ENCODE results near the gene MAFG. TPM values are rescaled to one million over a fixed set of nuclear protein-coding genes. Genes with fewer than 3 reads are reported as not detected.
"Not testable (repeated sequence)": the region's sequence is repeated elsewhere in the genome, so short reads cannot be mapped to it uniquely, and the experiment has no call there.

The MAFG gene
- total RNA-seq, 1 donor from 2014 or later: 26.2 TPM

DNA sequence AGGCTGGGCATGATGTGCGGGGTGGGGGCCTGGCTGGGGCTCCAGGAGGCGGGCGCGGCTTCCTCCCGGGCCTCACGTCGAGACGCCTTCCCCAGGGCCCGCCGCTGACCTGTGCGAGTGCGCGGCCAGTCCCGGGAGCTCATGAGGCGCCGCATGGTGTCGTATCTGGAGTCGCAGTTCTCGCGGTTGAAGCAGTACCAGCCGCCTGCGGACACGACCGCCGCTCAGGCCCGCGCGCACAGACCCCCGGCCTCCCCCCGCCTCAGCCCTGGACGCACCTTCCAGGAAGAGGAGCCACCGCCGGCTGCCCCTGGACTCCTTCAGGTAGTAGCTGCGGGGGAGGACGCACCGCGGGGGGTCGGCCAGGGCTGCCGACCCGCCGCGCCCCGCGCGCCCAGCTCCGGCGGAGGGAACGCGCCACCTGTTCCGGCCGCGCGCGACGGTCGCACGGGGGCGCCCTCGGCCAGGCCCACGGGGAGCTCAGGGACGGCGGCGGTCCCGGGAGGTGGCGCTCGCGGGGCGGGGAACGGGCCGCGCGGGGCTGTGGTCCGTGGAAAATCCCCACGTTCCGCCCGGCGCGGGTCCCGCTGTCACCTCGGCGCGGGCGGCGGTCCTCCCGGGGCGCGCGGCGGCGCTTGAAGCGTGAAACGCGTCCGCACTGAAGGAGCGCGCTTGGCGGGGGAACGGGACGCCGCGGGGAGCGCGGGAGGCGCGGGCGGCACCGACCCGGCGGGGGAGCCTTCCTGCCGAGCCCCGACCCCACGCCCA is 32.0 kb upstream of the MAFG start:
- ATAC-seq: peak; percentile 90
- intact Hi-C loops (cut with DNase I): loop anchor here (1.0 to 5.0 kb wide), 2 partner anchors 62 to 193 kb away; no protein-coding TSS in a partner anchor
- DNase-seq (ENCODE audit: missing footprints): peak; percentile 92

DNA sequence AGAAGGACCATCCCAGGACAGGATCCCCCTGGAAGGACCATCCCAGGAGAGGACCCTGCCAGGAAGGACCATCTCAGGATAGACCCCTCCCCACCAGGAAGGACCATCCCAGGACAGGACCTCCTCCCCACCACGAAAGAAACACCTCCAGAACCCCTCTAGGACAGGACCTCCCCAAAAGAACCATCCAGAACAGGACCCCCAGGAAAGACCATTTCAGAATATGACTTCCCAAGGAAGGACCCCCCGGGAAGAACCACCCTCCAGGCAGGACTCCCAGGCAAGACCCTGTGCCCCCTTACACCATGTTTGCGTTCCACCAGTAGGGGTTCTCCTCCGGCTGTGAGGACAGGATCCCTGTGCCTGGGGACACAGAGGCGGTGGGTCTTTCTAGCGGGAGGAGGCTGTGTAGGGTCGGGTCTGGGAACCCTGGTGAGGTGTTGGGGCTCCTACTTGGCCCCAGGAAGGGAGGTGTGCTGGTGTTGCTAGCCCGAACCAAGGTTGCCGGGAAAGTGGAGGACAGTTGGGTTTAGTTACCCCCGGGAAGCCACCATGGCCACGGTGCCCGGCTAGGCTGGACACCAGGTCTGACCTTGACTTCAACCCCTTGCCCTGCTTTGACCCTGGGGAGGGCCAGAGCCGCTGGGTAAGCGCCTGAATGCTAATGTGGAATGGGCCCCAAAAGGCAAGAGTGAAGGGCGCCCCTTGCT is 31.3 kb upstream of the MAFG start:
- ATAC-seq (no peak), DNase-seq (ENCODE audit: missing footprints) (no peak)
- intact Hi-C loops (cut with DNase I): loop anchor here (1.0 to 5.0 kb wide), 2 partner anchors 63 to 194 kb away; no protein-coding TSS in a partner anchor

- DNase-seq (ENCODE audit: missing footprints): no peak
- ATAC-seq: no peak
- intact Hi-C loops (cut with DNase I): loop anchor here (5.0 kb wide), 1 partner anchor 194 kb away; no protein-coding TSS in a partner anchor
Measured at GRCh38 chr17:81957691-81958432, 30.3 kb upstream of the MAFG start.

DNA sequence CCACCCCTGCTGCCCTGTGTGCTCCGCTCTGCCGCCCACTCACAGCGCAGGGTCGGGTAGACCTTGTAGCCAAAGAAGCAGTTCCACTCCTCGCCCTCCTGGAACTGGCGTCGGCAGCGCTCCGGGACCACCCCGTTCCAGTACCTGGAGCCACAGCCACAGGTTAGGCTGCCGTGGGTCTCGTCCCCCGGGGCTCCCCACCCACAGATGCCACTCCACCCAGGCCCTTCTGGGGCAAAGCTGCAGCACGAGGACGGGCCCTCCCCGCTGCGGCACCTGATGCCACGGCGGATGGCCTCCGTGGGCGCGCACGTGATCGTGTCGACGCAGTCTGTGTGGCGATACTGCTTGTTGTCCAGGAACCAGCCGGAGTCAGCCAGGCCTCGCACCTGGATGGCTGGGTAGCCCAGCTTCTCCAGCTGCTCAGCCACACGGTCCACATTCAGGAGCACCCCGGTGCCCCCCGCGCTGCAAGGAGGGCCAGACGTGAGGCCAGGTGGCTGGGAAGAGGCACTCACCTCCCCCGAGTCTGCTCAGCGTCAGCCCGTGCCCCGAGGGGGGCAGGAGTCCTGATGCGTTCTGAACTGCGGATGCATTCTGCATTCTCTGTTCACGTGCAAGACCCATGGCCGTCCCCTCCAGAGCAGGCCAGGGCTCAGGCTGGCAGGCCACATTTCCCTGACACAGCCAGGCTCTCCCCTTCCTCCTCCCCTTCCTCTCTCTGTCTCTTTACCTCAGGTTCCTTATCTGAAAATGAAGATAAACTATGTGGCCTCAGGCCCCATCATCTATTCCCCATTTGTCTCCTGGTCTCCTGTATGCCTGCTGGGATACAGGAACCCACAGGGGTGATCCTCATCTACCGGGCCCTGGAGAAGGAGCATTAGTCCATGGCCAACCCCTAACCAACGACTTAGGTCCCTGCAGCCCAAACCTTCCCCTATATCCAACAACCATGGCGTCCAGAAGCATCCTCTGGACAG is 29.4 kb upstream of the MAFG start:
- ATAC-seq (no peak), DNase-seq (ENCODE audit: missing footprints) (no peak)
- intact Hi-C loops (cut with DNase I): loop anchor here (5.0 kb wide), 1 partner anchor 195 kb away; no protein-coding TSS in a partner anchor

GRCh38 chr17:81955756-81956544 is 28.4 kb upstream of the MAFG start:
- DNase-seq (ENCODE audit: missing footprints) (no peak), ATAC-seq (no peak)
- intact Hi-C loops (cut with DNase I): loop anchor here (5.0 kb wide), 1 partner anchor 196 kb away; no protein-coding TSS in a partner anchor

- ATAC-seq (no peak), DNase-seq (ENCODE audit: missing footprints) (no peak)
- intact Hi-C loops (cut with DNase I): loop anchor here (5.0 kb wide), 1 partner anchor 197 kb away; no protein-coding TSS in a partner anchor
Measured at GRCh38 chr17:81955058-81955681, 27.6 kb upstream of the MAFG start.

DNA sequence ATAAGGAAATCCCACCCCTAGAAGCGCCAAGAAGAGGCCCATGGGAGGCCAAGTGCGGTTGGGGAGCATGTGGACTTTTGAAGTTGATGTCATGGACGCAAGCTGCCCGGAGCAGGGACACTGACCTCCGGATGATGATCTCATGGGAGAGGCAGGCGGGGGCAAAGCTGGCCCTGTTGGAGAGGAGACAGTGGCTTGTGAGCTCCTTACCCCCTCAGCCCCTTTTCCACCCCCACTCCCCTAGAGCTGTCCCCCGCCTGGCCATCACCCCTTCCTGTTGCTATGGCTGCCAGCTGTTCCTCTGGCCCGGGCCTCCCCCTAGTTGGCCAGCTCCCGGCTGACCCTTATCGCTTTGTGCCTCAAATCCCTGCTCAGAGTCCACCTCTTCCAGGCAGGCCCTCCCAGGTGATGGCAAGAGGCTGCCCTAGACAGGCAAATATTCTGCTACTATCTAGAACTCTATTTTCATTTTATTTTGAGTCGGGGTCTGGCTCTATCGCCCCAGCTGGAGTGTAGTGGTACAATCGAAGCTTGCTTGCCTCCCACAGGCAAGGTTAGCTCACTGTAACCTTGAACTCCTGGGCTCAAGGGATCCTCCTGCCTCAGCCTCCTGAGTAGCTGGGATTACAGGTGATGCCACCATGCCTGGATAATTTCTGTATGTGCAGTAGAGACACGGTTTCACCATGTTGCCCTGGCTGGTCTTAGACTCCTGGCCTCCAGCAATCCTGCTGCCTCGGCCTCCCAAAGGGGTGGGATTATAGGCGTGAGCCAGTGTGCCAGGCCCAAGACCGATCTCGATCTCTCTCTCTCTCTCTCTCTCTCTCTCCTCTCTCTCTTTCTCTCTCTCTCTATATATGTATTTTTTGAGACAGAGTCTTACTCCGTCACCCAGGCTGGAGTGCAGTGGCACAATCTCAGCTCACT is 26.9 kb upstream of the MAFG start:
- no peak for DNase-seq (ENCODE audit: missing footprints)
- intact Hi-C loops (cut with DNase I): loop anchor here (5.0 kb wide), 1 partner anchor 198 kb away; no protein-coding TSS in a partner anchor
- no peak for ATAC-seq

GRCh38 chr17:81953443-81953842 is 25.9 kb upstream of the MAFG start:
- ATAC-seq; intact Hi-C loops (cut with DNase I); DNase-seq (ENCODE audit: missing footprints): not testable (repeated sequence)

DNA sequence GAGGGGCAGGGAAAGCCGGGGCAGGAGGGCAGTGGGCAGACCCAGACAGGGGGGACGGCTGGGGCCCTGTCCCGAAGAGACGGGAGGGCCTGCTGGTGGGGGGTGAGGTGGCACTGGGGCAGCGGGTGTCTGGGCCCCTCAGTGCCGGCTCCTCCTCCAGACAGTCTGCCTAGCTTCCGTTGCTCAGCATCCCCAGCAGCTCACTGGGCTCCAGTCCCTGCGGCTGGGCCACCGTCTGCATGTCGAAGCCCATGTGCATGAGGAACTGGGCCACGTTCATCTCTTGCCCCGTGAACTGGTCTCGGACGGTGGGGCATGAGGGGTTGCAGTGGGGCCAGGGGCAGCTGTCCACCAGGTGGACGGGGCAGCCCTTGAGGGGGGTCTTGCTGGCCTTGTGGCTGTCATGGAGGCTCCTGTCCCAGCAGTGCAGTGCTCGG is 25.3 kb upstream of the MAFG start:
- intact Hi-C loops (cut with DNase I): no loop called here
- ATAC-seq: no peak
- DNase-seq (ENCODE audit: missing footprints): no peak

DNA sequence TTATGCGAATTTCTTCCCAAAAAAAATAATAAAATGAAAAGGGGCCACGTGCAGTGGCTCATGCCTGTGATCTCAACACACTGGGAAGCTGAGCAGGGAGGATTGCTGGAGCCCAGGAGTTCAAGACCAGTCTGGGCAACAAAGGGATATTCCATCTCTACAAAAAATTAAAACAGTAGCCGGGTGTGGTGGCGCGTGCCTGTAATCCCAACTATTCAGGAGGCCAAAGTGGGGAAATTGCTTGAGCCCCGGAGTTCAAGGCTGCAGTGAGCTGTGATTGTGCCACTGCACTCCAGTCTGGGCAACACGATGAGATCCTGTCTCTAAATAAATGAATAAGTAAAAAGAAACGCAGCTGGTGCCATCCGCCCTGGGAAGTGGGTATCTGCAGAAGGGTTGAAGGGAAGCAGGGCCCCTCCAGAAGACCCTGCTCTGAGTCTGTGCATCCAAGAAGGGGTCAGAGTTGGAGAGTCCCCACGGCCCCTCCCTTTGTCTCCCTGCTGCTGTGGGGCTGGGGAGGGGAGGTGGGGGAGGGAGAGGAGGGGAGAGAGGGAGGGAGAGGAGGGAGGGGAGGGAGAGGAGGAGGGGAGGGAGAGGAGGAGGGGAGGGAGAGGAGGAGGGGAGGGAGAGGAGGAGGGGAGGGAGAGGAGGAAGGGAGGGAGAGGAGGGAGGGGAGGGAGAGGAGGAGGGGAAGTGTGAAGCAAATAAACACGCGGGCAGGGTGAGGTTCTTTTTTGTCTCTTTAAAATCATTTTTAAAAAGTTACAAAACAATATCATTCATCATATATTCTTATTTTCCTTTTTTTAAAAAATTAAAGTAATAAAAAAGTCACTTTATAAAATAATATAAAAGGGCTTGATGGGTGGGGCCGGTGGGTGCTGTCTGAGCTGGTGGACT is 24.5 kb upstream of the MAFG start:
- ATAC-seq (no peak), DNase-seq (ENCODE audit: missing footprints) (no peak)
- intact Hi-C loops (cut with DNase I): no loop called here

GRCh38 chr17:81950501-81950900 is 23.0 kb upstream of the MAFG start:
- DNase-seq (ENCODE audit: missing footprints): no peak
- intact Hi-C loops (cut with DNase I): no loop called here
- ATAC-seq: no peak

DNA sequence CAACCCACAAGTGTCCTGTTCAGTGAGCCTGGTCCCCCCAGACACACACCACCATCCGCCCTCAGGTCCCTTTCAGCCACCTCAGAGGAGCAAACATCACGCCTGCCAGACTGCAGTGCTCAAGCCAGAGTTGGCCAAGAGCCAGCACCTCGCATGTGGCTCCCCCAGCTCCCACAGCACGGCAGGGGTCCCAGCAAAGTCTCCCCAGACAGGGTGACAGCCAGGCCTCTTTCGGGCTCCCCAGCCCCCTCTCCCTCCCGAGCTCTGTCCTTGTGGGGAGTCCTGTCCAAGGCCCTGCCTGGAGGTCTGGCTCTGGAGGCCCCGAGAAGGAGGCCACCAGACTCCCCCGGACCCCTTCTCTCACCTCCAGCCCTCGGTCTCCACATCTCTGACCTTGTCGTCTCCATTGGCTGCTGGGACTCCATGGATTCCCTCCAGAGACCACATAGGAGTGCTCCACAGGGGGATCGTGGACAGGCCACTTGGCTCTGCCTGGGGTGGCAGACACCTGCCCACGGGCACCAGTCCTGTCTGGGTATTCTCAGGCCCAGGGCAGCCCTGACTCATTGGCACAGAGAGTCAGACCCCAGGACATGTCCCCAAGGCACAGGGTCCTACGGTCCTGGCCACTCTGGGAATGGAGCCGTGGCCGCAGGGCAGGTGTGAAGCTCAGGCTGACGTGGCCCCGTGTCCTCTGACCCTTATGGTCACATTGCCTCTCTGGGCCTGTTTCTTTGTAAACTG is 21.3 kb upstream of the MAFG start:
- peak; percentile 30 for ATAC-seq

DNA sequence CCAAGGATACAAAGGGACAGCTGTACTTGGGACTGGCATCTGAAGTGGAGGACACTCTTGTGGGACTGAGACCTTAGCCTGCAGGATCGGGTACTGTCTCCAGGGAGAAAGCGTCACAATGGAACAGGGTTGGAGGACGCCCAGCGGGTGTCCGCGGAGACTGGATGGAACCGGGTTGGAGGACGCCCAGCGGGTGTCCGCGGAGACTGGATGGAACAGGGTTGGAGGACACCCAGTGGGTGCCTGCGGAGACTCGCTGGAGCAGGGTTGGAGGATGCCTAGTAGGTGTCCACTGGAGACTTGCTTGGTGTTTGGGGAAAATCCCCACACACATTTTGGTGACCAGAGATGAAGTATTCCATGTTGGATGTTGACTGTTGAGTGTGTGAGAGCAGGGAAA is 19.7 kb upstream of the MAFG start, which contains the start of gene MYADML2:
Gene MYADML2 (minus strand): TSS at position 45 of the 400 bp plus-strand sequence. CDS start 5,492 bp downstream, outside the sequence.
- ATAC-seq: no peak
- intact Hi-C loops (cut with DNase I): no loop called here
- no peak for DNase-seq (ENCODE audit: missing footprints)

More for the DNA sequence above, 21.3 kb upstream of the MAFG start:
- intact Hi-C loops (cut with DNase I): no loop called here
- DNase-seq (ENCODE audit: missing footprints): peak; percentile 31

GRCh38 chr17:81944858-81945257 is 17.3 kb upstream of the MAFG start:
- ATAC-seq (no peak), DNase-seq (ENCODE audit: missing footprints) (no peak)
- intact Hi-C loops (cut with DNase I): loop anchor here (5.0 kb wide), 1 partner anchor 123 kb away; no protein-coding TSS in a partner anchor

All from Right ventricle myocardium inferior (tissue), 1 donor.